Mucosa of descending colon (tissue), 3 donors: ENCODE results near the gene NPHP4. TPM values are rescaled to one million over a fixed set of nuclear protein-coding genes. Genes with fewer than 3 reads are reported as not detected.

Source experiments
- ATAC-seq: fragments of 200-7000 bp; cut with Tn5 transposase; one replicate; pipeline ENCODE4 v1.9.1; 2020; ENCODE audit warnings: mild to moderate bottlenecking, moderate library complexity
- DNase-seq, 3 donors: peaks; one replicate each; pipeline ENCODE4 v3.0.0-alpha.2; 2020
- H3K36me3 ChIP-seq: fragments of 200-600 bp; one replicate; pipeline ENCODE4 v1.8.0; 2021; ENCODE audit warnings: low read depth, mild to moderate bottlenecking
- H3K4me1 ChIP-seq: fragments of 200-600 bp; one replicate; pipeline ENCODE4 v1.8.0; 2021; ENCODE audit warnings: low read depth, mild to moderate bottlenecking
- H3K4me3 ChIP-seq: fragments of 200-600 bp; one replicate; pipeline ENCODE4 v1.8.0; 2021; ENCODE audit warnings: mild to moderate bottlenecking
- H3K9me3 ChIP-seq: fragments of 200-600 bp; one replicate; pipeline ENCODE4 v1.8.0; 2021; ENCODE audit warnings: mild to moderate bottlenecking
- intact Hi-C, 2 donors: fragments of 100-400 bp; cut with DNase I in 1 of 2; cut with micrococcal nuclease in 1 of 2; formaldehyde crosslinking; loops; one replicate each; pipeline versions ENCODE4 v1.11.0 to v1.11.1; 2022; cut with DNase I, micrococcal nuclease
- total RNA-seq, 3 donors: library from RNA; stranded (reverse); fragmentation: NEBNext Ultra II Directional in 2 of 3; extraction: Animal tissue kit (Norgen Biotek cat#: 25700) in 2 of 3; gene quantifications; one replicate each; pipeline versions ENCODE4 v1.2.1 to v1.2.4, GENCODE V29; 2021 to 2023
- TF ChIP-seq, protein P1 (sequence below): fragments of 200-600 bp; IDR thresholded peaks from one replicate; pipeline ENCODE4 v1.8.0; 2022; ENCODE audit warnings: antibody characterized with exemption, mild to moderate bottlenecking
- donor health status: DM: no; HTN: no; CAD: no; lungs with moderate emphysema.
- donor health status: DM: no; HTN: no; CAD: no.
- donor health status: DM: no; HTN: yes; CAD: no.

The NPHP4 gene
- total RNA-seq, 3 donors from 2014 or later: 7.5 to 12.2 (median 10.3) TPM

DNA sequence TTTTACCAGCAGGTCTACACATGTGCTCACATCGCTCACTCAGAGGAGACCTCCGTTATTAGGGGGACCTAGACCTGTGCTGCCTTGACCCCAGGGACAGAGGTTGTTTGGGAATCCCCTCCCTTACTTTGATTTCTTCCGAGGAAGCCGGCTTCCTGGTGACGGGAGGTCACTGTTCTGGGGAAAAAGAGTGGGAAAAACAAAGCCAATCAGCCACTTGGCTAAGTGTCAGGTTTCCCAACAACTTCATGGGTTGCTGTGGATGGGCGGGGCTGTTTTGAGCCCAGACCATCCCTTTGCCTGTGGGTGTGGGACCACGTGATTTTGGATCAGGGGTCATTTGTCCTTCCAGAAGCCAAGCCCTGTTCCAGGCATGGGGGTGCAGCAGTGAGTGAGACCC is 46.4 kb upstream of the NPHP4 start:
- Histone ChIP-seq H3K9me3 (no peaks in the 10 kb centered on the region), H3K36me3 (no peaks in the 10 kb centered on the region), H3K4me1 (no peaks in the 10 kb centered on the region), H3K4me3 (no peak overlapping the region)
- ATAC-seq (no peak), DNase-seq (no peak)
- intact Hi-C loops: no loop called here
- TF ChIP-seq, protein P1, sequence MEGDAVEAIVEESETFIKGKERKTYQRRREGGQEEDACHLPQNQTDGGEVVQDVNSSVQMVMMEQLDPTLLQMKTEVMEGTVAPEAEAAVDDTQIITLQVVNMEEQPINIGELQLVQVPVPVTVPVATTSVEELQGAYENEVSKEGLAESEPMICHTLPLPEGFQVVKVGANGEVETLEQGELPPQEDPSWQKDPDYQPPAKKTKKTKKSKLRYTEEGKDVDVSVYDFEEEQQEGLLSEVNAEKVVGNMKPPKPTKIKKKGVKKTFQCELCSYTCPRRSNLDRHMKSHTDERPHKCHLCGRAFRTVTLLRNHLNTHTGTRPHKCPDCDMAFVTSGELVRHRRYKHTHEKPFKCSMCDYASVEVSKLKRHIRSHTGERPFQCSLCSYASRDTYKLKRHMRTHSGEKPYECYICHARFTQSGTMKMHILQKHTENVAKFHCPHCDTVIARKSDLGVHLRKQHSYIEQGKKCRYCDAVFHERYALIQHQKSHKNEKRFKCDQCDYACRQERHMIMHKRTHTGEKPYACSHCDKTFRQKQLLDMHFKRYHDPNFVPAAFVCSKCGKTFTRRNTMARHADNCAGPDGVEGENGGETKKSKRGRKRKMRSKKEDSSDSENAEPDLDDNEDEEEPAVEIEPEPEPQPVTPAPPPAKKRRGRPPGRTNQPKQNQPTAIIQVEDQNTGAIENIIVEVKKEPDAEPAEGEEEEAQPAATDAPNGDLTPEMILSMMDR: no peak

DNA sequence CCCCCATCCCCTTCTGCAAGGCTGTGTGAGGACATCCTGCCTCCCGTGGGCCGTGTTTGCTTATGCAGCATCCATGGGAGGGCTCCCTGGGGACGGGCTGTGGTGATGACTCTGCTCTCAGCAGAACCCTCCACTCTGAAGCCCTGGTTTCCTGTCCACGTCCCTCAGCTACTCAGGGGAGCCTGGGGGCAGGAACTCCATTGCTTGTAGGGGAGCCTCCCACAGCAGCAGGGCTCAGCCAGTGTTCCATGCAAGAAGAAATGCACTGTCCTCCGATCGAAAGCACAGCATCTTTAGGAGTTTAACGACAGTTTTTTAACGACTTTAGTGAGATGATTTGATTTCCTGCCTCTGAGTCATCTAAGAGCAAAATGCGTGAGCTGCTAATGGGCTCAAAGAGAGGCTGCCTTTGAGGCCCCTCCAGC is 45.1 kb upstream of the NPHP4 start:
- Histone ChIP-seq H3K36me3 (no peaks in the 10 kb centered on the region), H3K4me1 (no peaks in the 10 kb centered on the region), H3K4me3 (no peak overlapping the region), H3K9me3 (no peaks in the 10 kb centered on the region)
- intact Hi-C loops: no loop called here
- ATAC-seq (no peak), DNase-seq (no peak)
- TF ChIP-seq, protein P1: no peak

DNA sequence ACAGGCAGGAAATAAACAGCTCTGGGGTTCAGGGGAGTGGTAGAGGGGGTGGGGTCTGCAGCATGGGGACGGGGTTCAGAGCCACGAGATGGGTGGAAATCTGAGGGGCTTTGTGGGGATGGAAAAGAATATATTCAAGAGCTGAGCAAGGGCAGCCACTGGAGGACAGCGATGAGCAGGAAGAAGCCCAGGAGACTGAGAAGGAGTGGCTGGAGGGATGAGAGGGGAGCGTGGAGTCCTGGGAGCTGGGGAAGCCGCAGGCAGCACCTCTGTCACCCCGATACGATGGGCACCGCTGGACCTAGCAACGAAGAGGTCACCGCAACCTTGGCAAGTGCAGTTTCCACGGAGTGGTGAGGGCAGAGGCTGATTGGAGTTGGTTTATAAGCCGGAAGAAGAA is 43.5 kb upstream of the NPHP4 start:
- H3K4me3 ChIP-seq: no peak overlapping the region
- ATAC-seq (no peak), DNase-seq (no peak)
- no peaks in the 10 kb centered on the region for H3K4me1 ChIP-seq
- intact Hi-C loops: no loop called here
- TF ChIP-seq, protein P1: no peak
- no peaks in the 10 kb centered on the region for H3K36me3 ChIP-seq
- no peaks in the 10 kb centered on the region for H3K9me3 ChIP-seq

DNA sequence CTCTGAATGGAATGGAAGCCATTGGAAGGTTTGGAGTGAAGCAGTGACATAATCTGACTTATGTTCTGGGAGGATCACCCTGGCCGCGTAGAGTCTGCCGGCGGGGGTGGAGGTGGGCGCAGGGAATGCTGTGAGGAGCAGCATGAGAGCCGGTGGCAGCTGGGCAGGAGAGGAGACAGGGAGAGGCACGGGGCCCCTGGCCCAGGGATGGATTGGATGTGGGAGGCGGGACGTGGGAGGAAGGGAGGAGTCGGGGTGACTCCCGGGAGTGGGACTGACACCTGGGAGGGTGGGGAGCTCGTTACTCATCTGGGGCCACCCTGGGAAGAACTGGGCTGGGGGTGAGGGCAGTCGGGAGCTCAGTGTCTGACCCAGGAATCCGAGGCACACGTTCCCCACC is 43.1 kb upstream of the NPHP4 start:
- no peak for ATAC-seq
- intact Hi-C loops: no loop called here

DNA sequence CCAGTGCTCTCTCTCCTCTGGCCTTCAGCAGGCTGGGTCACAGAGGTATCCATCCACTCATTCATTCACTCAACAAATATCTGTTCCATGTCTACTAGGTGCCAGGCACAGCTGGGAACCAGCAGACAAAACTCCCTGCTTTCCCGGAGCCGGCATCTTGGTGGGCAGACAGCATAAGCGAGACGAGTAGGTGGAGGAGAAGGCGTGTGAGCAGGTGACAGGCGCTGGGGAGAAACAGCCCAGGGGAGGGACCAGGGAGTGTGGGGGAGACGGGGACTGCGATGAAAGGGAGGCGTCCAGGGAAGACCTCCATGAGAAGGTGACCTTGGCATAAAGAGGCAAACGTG is 42.5 kb upstream of the NPHP4 start:
- TF ChIP-seq, protein P1: no peak

More for the DNA sequence above, 43.1 kb upstream of the NPHP4 start:
- no peak overlapping the region for H3K4me3 ChIP-seq
- DNase-seq: no peak
- H3K36me3 ChIP-seq: no peaks in the 10 kb centered on the region
- H3K4me1 ChIP-seq: no peaks in the 10 kb centered on the region
- no peaks in the 10 kb centered on the region for H3K9me3 ChIP-seq
- TF ChIP-seq, protein P1: no peak

More for the DNA sequence above, 42.5 kb upstream of the NPHP4 start:
- no peak for DNase-seq
- intact Hi-C loops: no loop called here
- no peaks in the 10 kb centered on the region for H3K9me3 ChIP-seq
- no peaks in the 10 kb centered on the region for H3K4me1 ChIP-seq
- no peak overlapping the region for H3K4me3 ChIP-seq
- H3K36me3 ChIP-seq: no peaks in the 10 kb centered on the region
- no peak for ATAC-seq
